HG03571 (cell line): ENCODE results near the gene EIF2B1.

ENCODE experiments used
- ATAC-seq: cut with Tn5 transposase; IDR thresholded peaks from one replicate; pipeline ENCODE4 v1.9.1; 2021; ENCODE audit not compliant: unreplicated experiment

EIF2B1 gene

GRCh38 chr12:123571343-123571813 lies 62.1 kb downstream of the EIF2B1 start:
- no peak for ATAC-seq
